ENCODE measurements around the gene ATF6. TPM values are rescaled to one million over a fixed set of nuclear protein-coding genes. Genes with fewer than 3 reads are reported as not detected.

ATF6 gene
- total and polyA plus RNA-seq, 2 donors (not counting 3 experiments of a cell fraction or from before 2014, with no cell fraction given), result 24.9 to 40.3 TPM

DNA sequence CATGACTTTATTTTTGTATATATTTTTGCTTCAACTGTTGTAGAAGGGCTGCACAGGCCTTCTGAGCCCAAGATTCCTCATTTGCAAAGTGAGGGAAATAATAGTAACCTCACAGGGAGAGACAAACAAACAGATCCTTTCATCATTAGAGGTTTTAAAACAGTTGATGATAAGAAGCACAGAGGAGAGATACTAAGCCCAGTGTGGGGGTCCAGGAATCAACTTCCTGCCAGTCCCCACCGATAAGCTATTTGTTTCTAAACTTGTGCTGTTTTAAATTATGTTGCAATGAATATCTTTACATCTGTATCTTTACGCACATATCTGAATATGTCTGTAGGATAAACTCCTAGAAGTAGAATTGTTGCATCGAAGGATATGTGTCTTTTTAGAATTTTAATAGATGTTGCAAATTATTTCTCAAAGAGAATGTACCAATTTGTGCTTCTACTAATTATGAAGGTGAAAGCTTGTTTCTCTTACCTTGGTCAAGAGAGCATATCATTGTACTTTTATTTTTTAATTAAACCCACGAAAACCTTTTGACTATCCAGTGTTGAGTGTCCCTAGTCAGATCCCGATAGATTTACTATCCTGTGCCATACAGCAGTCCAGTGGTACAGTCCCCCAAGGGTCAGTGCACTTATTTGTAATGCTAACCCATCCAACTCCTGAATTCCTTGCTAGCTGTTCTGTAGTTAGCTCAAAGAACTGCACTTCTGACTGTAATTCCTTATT, 34.0 kb upstream of the ATF6 start:
- Histone ChIP-seq H2AFZ (ENCODE audit: low read depth, low read length) (no peak overlapping the region), H3K4me2 (ENCODE audit: insufficient read depth, low read length) (no peak overlapping the region), H4K20me1 (replicated peaks; ENCODE audit: control insufficient read depth, extremely low read depth, insufficient read depth, low read length) (no peaks in the 10 kb centered on the region), H3K4me1 (ENCODE audit: control insufficient read depth, extremely low read depth, insufficient read depth, low read length) (peaks cover 30% of the 10 kb centered on the region), H3K79me2 (ENCODE audit: control insufficient read depth, insufficient read depth, low read length) (no peaks in the 10 kb centered on the region), H3K4me3 (replicated peaks in 1 of 3; ENCODE audit: insufficient read depth in 1 of 3, low read depth in 1 of 3, low read length in 3 of 3) (no peak overlapping the region), H3K9me1 (replicated peaks; ENCODE audit: control insufficient read depth, extremely low read depth, insufficient read depth, low read length) (no peaks in the 10 kb centered on the region), H3K9ac (replicated peaks; ENCODE audit: extremely low read depth, insufficient read depth, low read length) (no peak overlapping the region), H3K27ac (ENCODE audit: insufficient read depth, low read depth, low read length) (no peak overlapping the region), H3K36me3 (ENCODE audit: control insufficient read depth in 2 of 2, extremely low read depth in 1 of 2, insufficient read depth in 2 of 2, low read length in 2 of 2) (no peaks in the 10 kb centered on the region), H3K27me3 (ENCODE audit: control insufficient read depth in 2 of 2, insufficient read depth in 2 of 2, low read length in 2 of 2) (no peaks in the 10 kb centered on the region), H3K9me3 (replicated peaks; ENCODE audit: control insufficient read depth, insufficient read depth, low read length) (no peaks in the 10 kb centered on the region)
- DNase-seq (ENCODE audit: low read depth, low spot score), result no peak
- POLR2A ChIA-PET, result no interaction called here
- dilution Hi-C loops (cut with MboI; ENCODE audit: extremely low pct_ligation_motif_present, low sequenced_read_pairs) (no loop called here), intact Hi-C loops (cut with micrococcal nuclease) (no loop called here)
- no peak for FAIRE-seq
- BruUV-seq (replicated peaks), result no TSS peak
- CTCF ChIA-PET, result interaction anchor here (1.5 to 2.4 kb wide), 2 partner anchors 9 to 245 kb away, joined by 3 to 8 read pairs; no protein-coding TSS in a partner anchor
- TF ChIP-seq MYC (IDR thresholded peaks at IDR 0.05; ENCODE audit: low read depth, low read length), result no peak
- no peak for TF ChIP-seq POLR2A (IDR thresholded peaks at IDR 0.05; ENCODE audit: low read depth, low read length)
- TF ChIP-seq GATA2 (IDR thresholded peaks at IDR 0.05; ENCODE audit: insufficient read depth, insufficient read length, low read depth, low read length), result no peak
- no peak for TF ChIP-seq JUN (IDR thresholded peaks at IDR 0.05; ENCODE audit: borderline replicate concordance, insufficient read depth, insufficient read length, low read depth)
- TF ChIP-seq, protein P1, sequence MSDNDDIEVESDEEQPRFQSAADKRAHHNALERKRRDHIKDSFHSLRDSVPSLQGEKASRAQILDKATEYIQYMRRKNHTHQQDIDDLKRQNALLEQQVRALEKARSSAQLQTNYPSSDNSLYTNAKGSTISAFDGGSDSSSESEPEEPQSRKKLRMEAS (IDR thresholded peaks at IDR 0.05; ENCODE audit: insufficient read depth, insufficient read length), result no peak
- TF ChIP-seq, protein P2, sequence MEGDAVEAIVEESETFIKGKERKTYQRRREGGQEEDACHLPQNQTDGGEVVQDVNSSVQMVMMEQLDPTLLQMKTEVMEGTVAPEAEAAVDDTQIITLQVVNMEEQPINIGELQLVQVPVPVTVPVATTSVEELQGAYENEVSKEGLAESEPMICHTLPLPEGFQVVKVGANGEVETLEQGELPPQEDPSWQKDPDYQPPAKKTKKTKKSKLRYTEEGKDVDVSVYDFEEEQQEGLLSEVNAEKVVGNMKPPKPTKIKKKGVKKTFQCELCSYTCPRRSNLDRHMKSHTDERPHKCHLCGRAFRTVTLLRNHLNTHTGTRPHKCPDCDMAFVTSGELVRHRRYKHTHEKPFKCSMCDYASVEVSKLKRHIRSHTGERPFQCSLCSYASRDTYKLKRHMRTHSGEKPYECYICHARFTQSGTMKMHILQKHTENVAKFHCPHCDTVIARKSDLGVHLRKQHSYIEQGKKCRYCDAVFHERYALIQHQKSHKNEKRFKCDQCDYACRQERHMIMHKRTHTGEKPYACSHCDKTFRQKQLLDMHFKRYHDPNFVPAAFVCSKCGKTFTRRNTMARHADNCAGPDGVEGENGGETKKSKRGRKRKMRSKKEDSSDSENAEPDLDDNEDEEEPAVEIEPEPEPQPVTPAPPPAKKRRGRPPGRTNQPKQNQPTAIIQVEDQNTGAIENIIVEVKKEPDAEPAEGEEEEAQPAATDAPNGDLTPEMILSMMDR (IDR thresholded peaks at IDR 0.05; ENCODE audit: extremely low read depth in 1 of 2, insufficient read depth in 1 of 2, low read depth in 1 of 2, low read length in 2 of 2), result no peak
- TF ChIP-seq FOS (IDR thresholded peaks at IDR 0.05; ENCODE audit: borderline replicate concordance, insufficient read depth, low read length), result no peak
- no peak for TF ChIP-seq POLR2AphosphoS5 (IDR thresholded peaks at IDR 0.05; ENCODE audit: insufficient read depth, low read depth, low read length)
- TF ChIP-seq EZH2 (IDR thresholded peaks at IDR 0.05; ENCODE audit: borderline replicate concordance, low read depth, low read length, severe bottlenecking), result no peak

Measured in endothelial cell of umbilical vein (primary cell).